ENCODE data around the gene ZNF74.

- TF ChIP-seq EZH2 (IDR thresholded peaks at IDR 0.05; ENCODE audit: low read depth) (no peak), CTCF (conservative IDR thresholded peaks at IDR 0.05) (no peak)
Measured at GRCh38 chr22:20439928-20440575, 46.1 kb downstream of the ZNF74 start.

Measured in PC-9 (cell line).